H1 (cell line): ENCODE data around the gene ARHGAP18. TPM values are rescaled to one million over a fixed set of nuclear protein-coding genes. Genes with fewer than 3 reads are reported as not detected.

Source experiments
- EP300 ChIP-seq, 2 experiments: IDR thresholded peaks; 1 replicate in 1 of 2; 2 replicates in 1 of 2; pipeline ENCODE4 v1.6.1; 2011 to 2012; ENCODE audit warnings: low read depth in 2 of 2, low read length in 2 of 2, mild to moderate bottlenecking in 2 of 2, borderline replicate concordance in 1 of 2, inconsistent platforms in 1 of 2, moderate library complexity in 1 of 2
- polyA plus RNA-seq, 7 experiments: library from polyadenylated mRNA; depleted of rRNA in 3 of 7; stranded (reverse) in 5 of 7; unstranded in 2 of 7; fragments of >200 nt in 5 of 7; fragments of 200-250 nt in 2 of 7; gene quantifications; 1 replicate in 5 of 7; 2 replicates in 1 of 7; 4 replicates in 1 of 7; pipeline versions ENCODE4 v1.2.1 to v1.2.3, GENCODE V29; 2011 to 2013; ENCODE audit warnings: missing spikeins in 2 of 7, mixed read lengths in 2 of 7
- total RNA-seq: library from RNA; stranded (reverse); fragmentation: NEBNext Ultra II Directional; extraction: Animal tissue kit (Norgen Biotek cat#: 25700); gene quantifications from 2 replicates; pipeline ENCODE4 v1.2.1, GENCODE V29; 2021
- TF ChIP-seq, protein P1 (sequence below): fragments of 300-600 bp; sonication (generic); IDR thresholded peaks from 2 replicates; pipeline ENCODE4 v1.7.1; 2012; ENCODE audit warnings: low read length, moderate library complexity, mild to moderate bottlenecking, inconsistent platforms; ENCODE audit not compliant: insufficient replicate concordance

Gene ARHGAP18
- total and polyA plus RNA-seq, 2 of the 8 experiments (the other 6 are each of a cell fraction or from before 2014, with no cell fraction given) = 0.83 to 4.5 TPM

DNA sequence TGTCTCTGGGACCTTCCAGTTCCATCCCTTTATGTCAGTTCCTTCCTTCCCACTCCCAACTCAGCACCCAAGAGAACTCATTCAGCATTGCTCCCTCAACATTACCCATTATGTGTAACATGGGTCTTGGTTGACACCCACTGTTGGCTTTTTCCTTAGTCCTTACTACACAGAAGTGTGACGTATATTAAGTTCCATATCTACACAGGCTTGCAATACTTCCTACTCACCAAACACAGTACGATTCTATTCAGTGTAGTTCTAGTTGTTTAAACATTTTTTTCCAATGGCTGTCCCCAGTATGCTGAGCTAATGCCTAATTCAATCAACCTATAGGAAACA, 37.7 kb downstream of the ARHGAP18 start (continued):
- TF ChIP-seq, protein P1, sequence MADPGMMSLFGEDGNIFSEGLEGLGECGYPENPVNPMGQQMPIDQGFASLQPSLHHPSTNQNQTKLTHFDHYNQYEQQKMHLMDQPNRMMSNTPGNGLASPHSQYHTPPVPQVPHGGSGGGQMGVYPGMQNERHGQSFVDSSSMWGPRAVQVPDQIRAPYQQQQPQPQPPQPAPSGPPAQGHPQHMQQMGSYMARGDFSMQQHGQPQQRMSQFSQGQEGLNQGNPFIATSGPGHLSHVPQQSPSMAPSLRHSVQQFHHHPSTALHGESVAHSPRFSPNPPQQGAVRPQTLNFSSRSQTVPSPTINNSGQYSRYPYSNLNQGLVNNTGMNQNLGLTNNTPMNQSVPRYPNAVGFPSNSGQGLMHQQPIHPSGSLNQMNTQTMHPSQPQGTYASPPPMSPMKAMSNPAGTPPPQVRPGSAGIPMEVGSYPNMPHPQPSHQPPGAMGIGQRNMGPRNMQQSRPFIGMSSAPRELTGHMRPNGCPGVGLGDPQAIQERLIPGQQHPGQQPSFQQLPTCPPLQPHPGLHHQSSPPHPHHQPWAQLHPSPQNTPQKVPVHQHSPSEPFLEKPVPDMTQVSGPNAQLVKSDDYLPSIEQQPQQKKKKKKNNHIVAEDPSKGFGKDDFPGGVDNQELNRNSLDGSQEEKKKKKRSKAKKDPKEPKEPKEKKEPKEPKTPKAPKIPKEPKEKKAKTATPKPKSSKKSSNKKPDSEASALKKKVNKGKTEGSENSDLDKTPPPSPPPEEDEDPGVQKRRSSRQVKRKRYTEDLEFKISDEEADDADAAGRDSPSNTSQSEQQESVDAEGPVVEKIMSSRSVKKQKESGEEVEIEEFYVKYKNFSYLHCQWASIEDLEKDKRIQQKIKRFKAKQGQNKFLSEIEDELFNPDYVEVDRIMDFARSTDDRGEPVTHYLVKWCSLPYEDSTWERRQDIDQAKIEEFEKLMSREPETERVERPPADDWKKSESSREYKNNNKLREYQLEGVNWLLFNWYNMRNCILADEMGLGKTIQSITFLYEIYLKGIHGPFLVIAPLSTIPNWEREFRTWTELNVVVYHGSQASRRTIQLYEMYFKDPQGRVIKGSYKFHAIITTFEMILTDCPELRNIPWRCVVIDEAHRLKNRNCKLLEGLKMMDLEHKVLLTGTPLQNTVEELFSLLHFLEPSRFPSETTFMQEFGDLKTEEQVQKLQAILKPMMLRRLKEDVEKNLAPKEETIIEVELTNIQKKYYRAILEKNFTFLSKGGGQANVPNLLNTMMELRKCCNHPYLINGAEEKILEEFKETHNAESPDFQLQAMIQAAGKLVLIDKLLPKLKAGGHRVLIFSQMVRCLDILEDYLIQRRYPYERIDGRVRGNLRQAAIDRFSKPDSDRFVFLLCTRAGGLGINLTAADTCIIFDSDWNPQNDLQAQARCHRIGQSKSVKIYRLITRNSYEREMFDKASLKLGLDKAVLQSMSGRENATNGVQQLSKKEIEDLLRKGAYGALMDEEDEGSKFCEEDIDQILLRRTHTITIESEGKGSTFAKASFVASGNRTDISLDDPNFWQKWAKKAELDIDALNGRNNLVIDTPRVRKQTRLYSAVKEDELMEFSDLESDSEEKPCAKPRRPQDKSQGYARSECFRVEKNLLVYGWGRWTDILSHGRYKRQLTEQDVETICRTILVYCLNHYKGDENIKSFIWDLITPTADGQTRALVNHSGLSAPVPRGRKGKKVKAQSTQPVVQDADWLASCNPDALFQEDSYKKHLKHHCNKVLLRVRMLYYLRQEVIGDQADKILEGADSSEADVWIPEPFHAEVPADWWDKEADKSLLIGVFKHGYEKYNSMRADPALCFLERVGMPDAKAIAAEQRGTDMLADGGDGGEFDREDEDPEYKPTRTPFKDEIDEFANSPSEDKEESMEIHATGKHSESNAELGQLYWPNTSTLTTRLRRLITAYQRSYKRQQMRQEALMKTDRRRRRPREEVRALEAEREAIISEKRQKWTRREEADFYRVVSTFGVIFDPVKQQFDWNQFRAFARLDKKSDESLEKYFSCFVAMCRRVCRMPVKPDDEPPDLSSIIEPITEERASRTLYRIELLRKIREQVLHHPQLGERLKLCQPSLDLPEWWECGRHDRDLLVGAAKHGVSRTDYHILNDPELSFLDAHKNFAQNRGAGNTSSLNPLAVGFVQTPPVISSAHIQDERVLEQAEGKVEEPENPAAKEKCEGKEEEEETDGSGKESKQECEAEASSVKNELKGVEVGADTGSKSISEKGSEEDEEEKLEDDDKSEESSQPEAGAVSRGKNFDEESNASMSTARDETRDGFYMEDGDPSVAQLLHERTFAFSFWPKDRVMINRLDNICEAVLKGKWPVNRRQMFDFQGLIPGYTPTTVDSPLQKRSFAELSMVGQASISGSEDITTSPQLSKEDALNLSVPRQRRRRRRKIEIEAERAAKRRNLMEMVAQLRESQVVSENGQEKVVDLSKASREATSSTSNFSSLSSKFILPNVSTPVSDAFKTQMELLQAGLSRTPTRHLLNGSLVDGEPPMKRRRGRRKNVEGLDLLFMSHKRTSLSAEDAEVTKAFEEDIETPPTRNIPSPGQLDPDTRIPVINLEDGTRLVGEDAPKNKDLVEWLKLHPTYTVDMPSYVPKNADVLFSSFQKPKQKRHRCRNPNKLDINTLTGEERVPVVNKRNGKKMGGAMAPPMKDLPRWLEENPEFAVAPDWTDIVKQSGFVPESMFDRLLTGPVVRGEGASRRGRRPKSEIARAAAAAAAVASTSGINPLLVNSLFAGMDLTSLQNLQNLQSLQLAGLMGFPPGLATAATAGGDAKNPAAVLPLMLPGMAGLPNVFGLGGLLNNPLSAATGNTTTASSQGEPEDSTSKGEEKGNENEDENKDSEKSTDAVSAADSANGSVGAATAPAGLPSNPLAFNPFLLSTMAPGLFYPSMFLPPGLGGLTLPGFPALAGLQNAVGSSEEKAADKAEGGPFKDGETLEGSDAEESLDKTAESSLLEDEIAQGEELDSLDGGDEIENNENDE = no peak
- no peak for TF ChIP-seq EP300 (IDR thresholded peaks at IDR 0.05; ENCODE audit: borderline replicate concordance in 1 of 2, low read depth in 2 of 2, low read length in 2 of 2)
- TF ChIP-seq, all 59 proteins: peak for 0
